HEK293 (cell line): ENCODE results near the gene RRP7A.

ENCODE experiments used
- CTCF ChIP-seq: fragments of 450-650 bp; formaldehyde crosslinking; IDR thresholded peaks from 2 replicates; pipeline ENCODE4 v1.5.1; 2016; ENCODE audit warnings: missing biosample characterization, missing genetic modification characterization
- SALL2 ChIP-seq: fragments of 450-650 bp; formaldehyde crosslinking; IDR thresholded peaks from 2 replicates; pipeline ENCODE4 v1.5.0; 2017; ENCODE audit warnings: missing biosample characterization, mild to moderate bottlenecking, missing genetic modification characterization, borderline replicate concordance
- ZNF114 ChIP-seq: fragments of 450-650 bp; formaldehyde crosslinking; IDR thresholded peaks from 2 replicates; pipeline ENCODE4 v1.5.0; 2017; ENCODE audit warnings: missing biosample characterization, missing genetic modification characterization
- ZNF121 ChIP-seq: fragments of 450-650 bp; formaldehyde crosslinking; IDR thresholded peaks from 2 replicates; pipeline ENCODE4 v1.5.1; 2016; ENCODE audit warnings: missing biosample characterization, missing genetic modification characterization
- ZNF274 ChIP-seq, 2 experiments: fragments of 200-500 bp in 1 of 2; fragments of 450-650 bp in 1 of 2; sonication (Bioruptor generic) in 1 of 2; formaldehyde crosslinking in 1 of 2; IDR thresholded peaks; 2 replicates each; pipeline versions ENCODE4 v1.5.1 to v1.6.1; 2014 to 2016; ENCODE audit warnings: borderline replicate concordance in 1 of 2, inconsistent platforms in 1 of 2, low read length in 1 of 2, missing biosample characterization in 1 of 2, missing genetic modification characterization in 1 of 2
- ZNF501 ChIP-seq: fragments of 450-650 bp; formaldehyde crosslinking; IDR thresholded peaks from 2 replicates; pipeline ENCODE4 v1.5.1; 2016; ENCODE audit warnings: missing biosample characterization, missing genetic modification characterization
- ZNF701 ChIP-seq: fragments of 450-650 bp; formaldehyde crosslinking; IDR thresholded peaks from 2 replicates; pipeline ENCODE4 v1.5.1; 2016; ENCODE audit warnings: missing biosample characterization, missing genetic modification characterization
- ZNF785 ChIP-seq: fragments of 450-650 bp; formaldehyde crosslinking; IDR thresholded peaks from 2 replicates; pipeline ENCODE4 v1.5.1; 2016; ENCODE audit warnings: missing biosample characterization, missing genetic modification characterization
- TF ChIP-seq, protein P1 (sequence below): fragments of 450-650 bp; formaldehyde crosslinking; IDR thresholded peaks from 2 replicates; pipeline ENCODE4 v1.5.1; 2016; ENCODE audit warnings: missing biosample characterization, missing genetic modification characterization
- TF ChIP-seq, protein P2 (sequence below): fragments of 450-650 bp; formaldehyde crosslinking; IDR thresholded peaks from 2 replicates; pipeline ENCODE4 v1.5.1; 2016; ENCODE audit warnings: missing biosample characterization, missing genetic modification characterization, low read depth

DNA sequence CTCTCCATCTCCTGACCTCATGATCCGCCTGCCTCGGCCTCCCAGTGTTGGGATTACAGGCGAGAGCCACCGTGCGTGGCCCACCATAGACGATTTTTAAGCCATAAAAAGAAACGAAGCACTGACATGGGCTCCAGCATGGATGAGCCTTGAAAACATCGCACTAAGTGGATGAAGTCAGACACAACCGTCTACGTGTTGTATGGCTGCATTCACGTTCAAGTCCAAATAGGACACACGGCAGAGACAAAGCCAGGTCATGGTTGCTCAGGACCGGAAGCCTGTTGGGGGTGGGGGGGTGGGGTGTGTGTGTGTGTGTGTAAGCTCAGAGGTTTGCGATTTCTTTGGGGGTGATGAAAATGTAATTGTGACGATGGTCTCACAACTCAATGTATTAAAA is 10.0 kb downstream of the RRP7A start:
- TF ChIP-seq ZNF274 (IDR thresholded peaks at IDR 0.05; ENCODE audit: low read length) (no peak), ZNF274 (tag by site-specific recombination; IDR thresholded peaks at IDR 0.05; ENCODE audit: borderline replicate concordance) (no peak), CTCF (tag by site-specific recombination) (no peak), ZNF501 (tag by site-specific recombination) (no peak), ZNF114 (tag by site-specific recombination) (no peak), ZNF121 (tag by site-specific recombination) (no peak), ZNF785 (tag by site-specific recombination) (no peak), ZNF701 (tag by site-specific recombination) (no peak), SALL2 (tag by site-specific recombination) (no peak)
- TF ChIP-seq, protein P1, sequence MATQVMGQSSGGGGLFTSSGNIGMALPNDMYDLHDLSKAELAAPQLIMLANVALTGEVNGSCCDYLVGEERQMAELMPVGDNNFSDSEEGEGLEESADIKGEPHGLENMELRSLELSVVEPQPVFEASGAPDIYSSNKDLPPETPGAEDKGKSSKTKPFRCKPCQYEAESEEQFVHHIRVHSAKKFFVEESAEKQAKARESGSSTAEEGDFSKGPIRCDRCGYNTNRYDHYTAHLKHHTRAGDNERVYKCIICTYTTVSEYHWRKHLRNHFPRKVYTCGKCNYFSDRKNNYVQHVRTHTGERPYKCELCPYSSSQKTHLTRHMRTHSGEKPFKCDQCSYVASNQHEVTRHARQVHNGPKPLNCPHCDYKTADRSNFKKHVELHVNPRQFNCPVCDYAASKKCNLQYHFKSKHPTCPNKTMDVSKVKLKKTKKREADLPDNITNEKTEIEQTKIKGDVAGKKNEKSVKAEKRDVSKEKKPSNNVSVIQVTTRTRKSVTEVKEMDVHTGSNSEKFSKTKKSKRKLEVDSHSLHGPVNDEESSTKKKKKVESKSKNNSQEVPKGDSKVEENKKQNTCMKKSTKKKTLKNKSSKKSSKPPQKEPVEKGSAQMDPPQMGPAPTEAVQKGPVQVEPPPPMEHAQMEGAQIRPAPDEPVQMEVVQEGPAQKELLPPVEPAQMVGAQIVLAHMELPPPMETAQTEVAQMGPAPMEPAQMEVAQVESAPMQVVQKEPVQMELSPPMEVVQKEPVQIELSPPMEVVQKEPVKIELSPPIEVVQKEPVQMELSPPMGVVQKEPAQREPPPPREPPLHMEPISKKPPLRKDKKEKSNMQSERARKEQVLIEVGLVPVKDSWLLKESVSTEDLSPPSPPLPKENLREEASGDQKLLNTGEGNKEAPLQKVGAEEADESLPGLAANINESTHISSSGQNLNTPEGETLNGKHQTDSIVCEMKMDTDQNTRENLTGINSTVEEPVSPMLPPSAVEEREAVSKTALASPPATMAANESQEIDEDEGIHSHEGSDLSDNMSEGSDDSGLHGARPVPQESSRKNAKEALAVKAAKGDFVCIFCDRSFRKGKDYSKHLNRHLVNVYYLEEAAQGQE, result no peak
- TF ChIP-seq, protein P2, sequence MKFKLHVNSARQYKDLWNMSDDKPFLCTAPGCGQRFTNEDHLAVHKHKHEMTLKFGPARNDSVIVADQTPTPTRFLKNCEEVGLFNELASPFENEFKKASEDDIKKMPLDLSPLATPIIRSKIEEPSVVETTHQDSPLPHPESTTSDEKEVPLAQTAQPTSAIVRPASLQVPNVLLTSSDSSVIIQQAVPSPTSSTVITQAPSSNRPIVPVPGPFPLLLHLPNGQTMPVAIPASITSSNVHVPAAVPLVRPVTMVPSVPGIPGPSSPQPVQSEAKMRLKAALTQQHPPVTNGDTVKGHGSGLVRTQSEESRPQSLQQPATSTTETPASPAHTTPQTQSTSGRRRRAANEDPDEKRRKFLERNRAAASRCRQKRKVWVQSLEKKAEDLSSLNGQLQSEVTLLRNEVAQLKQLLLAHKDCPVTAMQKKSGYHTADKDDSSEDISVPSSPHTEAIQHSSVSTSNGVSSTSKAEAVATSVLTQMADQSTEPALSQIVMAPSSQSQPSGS (tag by site-specific recombination), result no peak
